GM12892 (cell line): ENCODE measurements around the gene SFXN5.

Source experiments
- POLR2AphosphoS5 ChIP-seq: IDR thresholded peaks from 2 replicates; pipeline ENCODE4 v1.6.1; 2011; ENCODE audit warnings: low read depth, low read length, control low read depth
- TAF1 ChIP-seq: IDR thresholded peaks from 2 replicates; pipeline ENCODE4 v1.6.1; 2011; ENCODE audit warnings: low read depth, mild to moderate bottlenecking, control low read depth, low read length, borderline replicate concordance

- no peak for TF ChIP-seq TAF1
- no peak for TF ChIP-seq POLR2AphosphoS5
These were observed 8.0 kb downstream of the SFXN5 start for GRCh38 chr2:73063472-73063871.
